HL-60 (cell line): ENCODE data around the gene TANK.
"Not testable (repeated sequence)": the region's sequence is repeated elsewhere in the genome, so short reads cannot be mapped to it uniquely, and the experiment has no call there.

ENCODE experiments used
- CTCF ChIP-seq: IDR thresholded peaks from one replicate; pipeline ENCODE4 v1.5.1; 2011; ENCODE audit warnings: low read length, control low read depth, inconsistent platforms; ENCODE audit not compliant: insufficient read depth
- POLR2AphosphoS5 ChIP-seq: IDR thresholded peaks from 2 replicates; pipeline ENCODE4 v1.6.1; 2012; ENCODE audit warnings: low read depth

GRCh38 chr2:161281615-161282310 lies 121.5 kb downstream of the TANK start:
- TF ChIP-seq CTCF, POLR2AphosphoS5: not testable (repeated sequence)
